Activated naive CD8-positive, alpha-beta T cell treated with anti-CD3 and anti-CD28 coated beads, Interleukin-2, amount 10 ng/mL, durations not matched to agents 7 days and 5 days (primary cell): ENCODE results near the gene ZNF500. TPM values are rescaled to one million over a fixed set of nuclear protein-coding genes. Genes with fewer than 3 reads are reported as not detected.
"Not testable (repeated sequence)": the region's sequence is repeated elsewhere in the genome, so short reads cannot be mapped to it uniquely, and the experiment has no call there.

Source experiments
- ATAC-seq: fragments of 150-1000 bp; cut with Tn5 transposase; one replicate; pipeline ENCODE4 v1.10.0; 2021; ENCODE audit warnings: low read depth, moderate library complexity
- POLR2A ChIA-PET: fragments of 350-600 bp; sonication (Branson Sonifier 250); formaldehyde crosslinking; loops from one replicate; lab custom pipeline; 2021; ENCODE audit warnings: antibody characterized with exemption; lab: Charles Lee
- DNase-seq: peaks from one replicate; pipeline ENCODE4 v3.0.0; 2021
- H3K27ac Mint-ChIP-seq: one replicate; pipeline ENCODE4 v1.8.0; 2022; ENCODE audit warnings: mild to moderate bottlenecking, mixed read lengths
- H3K27me3 Mint-ChIP-seq: one replicate; pipeline ENCODE4 v1.8.0; 2022; ENCODE audit warnings: mild to moderate bottlenecking, moderate library complexity, mixed read lengths
- H3K36me3 Mint-ChIP-seq: one replicate; pipeline ENCODE4 v1.8.0; 2021; ENCODE audit warnings: mild to moderate bottlenecking, mixed read lengths
- H3K4me1 Mint-ChIP-seq: one replicate; pipeline ENCODE4 v1.8.0; 2021; ENCODE audit warnings: mixed read lengths
- H3K4me3 Mint-ChIP-seq: one replicate; pipeline ENCODE4 v1.8.0; 2022; ENCODE audit warnings: mild to moderate bottlenecking, moderate library complexity, mixed read lengths
- H3K9me3 Mint-ChIP-seq: one replicate; pipeline ENCODE4 v1.8.0; 2021; ENCODE audit warnings: mixed read lengths
- total RNA-seq, 2 experiments: library from RNA; stranded (reverse); gene quantifications; one replicate each; pipeline ENCODE4 v1.2.3, GENCODE V29; 2021

Gene ZNF500
- total RNA-seq, 2 experiments from 2014 or later, result 22.5 to 23.8 TPM

GRCh38 chr16:4790871-4791270, 23.9 kb upstream of the ZNF500 start:
- DNase-seq (no peak), ATAC-seq (no peak)
- no peak overlapping the region for H3K27ac Mint-ChIP-seq
- no peaks in the 10 kb centered on the region for H3K9me3 Mint-ChIP-seq
- POLR2A ChIA-PET, result no interaction called here
- H3K36me3 Mint-ChIP-seq, result no peaks in the 10 kb centered on the region
- peaks cover 2% of the 10 kb centered on the region for H3K4me1 Mint-ChIP-seq
- H3K27me3 Mint-ChIP-seq, result peaks cover 2% of the 10 kb centered on the region
- H3K4me3 Mint-ChIP-seq, result no peak overlapping the region

GRCh38 chr16:4790261-4790660, 23.3 kb upstream of the ZNF500 start:
- POLR2A ChIA-PET, result no interaction called here
- H3K9me3 Mint-ChIP-seq, result no peaks in the 10 kb centered on the region
- no peak for DNase-seq

GRCh38 chr16:4788910-4789309, 21.9 kb upstream of the ZNF500 start:
- H3K27ac Mint-ChIP-seq, result no peak overlapping the region
- H3K27me3 Mint-ChIP-seq, result peaks cover 2% of the 10 kb centered on the region
- peaks cover 2% of the 10 kb centered on the region for H3K4me1 Mint-ChIP-seq

More at GRCh38 chr16:4790261-4790660, 23.3 kb upstream of the ZNF500 start:
- no peaks in the 10 kb centered on the region for H3K36me3 Mint-ChIP-seq
- H3K27me3 Mint-ChIP-seq, result peaks cover 2% of the 10 kb centered on the region
- no peak for ATAC-seq
- H3K4me3 Mint-ChIP-seq, result no peak overlapping the region
- no peak overlapping the region for H3K27ac Mint-ChIP-seq
- peaks cover 2% of the 10 kb centered on the region for H3K4me1 Mint-ChIP-seq

GRCh38 chr16:4788489-4788889, 21.5 kb upstream of the ZNF500 start:
- Mint-ChIP-seq H3K27me3 (peaks cover 2% of the 10 kb centered on the region), H3K36me3 (no peaks in the 10 kb centered on the region), H3K9me3 (no peaks in the 10 kb centered on the region), H3K27ac (no peak overlapping the region), H3K4me1 (peaks cover 2% of the 10 kb centered on the region), H3K4me3 (no peak overlapping the region)
- ATAC-seq (no peak), DNase-seq (no peak)
- POLR2A ChIA-PET, result interaction anchor here (1.3 kb wide), 1 partner anchor 54 kb away, joined by 3 read pairs; the partner anchor contains the start of genes ANKS3 and DNAAF8

More at GRCh38 chr16:4788910-4789309, 21.9 kb upstream of the ZNF500 start:
- Mint-ChIP-seq H3K36me3 (no peaks in the 10 kb centered on the region), H3K4me3 (no peak overlapping the region), H3K9me3 (no peaks in the 10 kb centered on the region)
- POLR2A ChIA-PET, result interaction anchor here (1.3 kb wide), 1 partner anchor 54 kb away, joined by 3 read pairs; the partner anchor contains the start of genes ANKS3 and DNAAF8
- DNase-seq, result no peak
- no peak for ATAC-seq

- DNase-seq, result no peak
- Mint-ChIP-seq H3K4me3 (no peak within 1 kb of the TSS), H3K4me1 (peaks cover 2% of the 10 kb centered on the region), H3K9me3 (no peaks in the 10 kb centered on the region), H3K27me3 (peaks cover 2% of the 10 kb centered on the region), H3K36me3 (no peaks in the 10 kb centered on the region), H3K27ac (no peak within 1 kb of the TSS)
- POLR2A ChIA-PET, result interaction anchor here (0.5 to 1.3 kb wide), 2 partner anchors 8 to 53 kb away, joined by 3 read pairs; partner anchors contain the start of genes ANKS3 and DNAAF8
- no peak for ATAC-seq
These were observed 20.9 kb upstream of the ZNF500 start, which contains the start of gene SEPTIN12 for GRCh38 chr16:4787627-4788482. SEPTIN12 (minus strand) TSS chr16:4788345; CDS start chr16:4787645, 700 bp downstream.

GRCh38 chr16:4787068-4787467, 20.1 kb upstream of the ZNF500 start:
- POLR2A ChIA-PET, result interaction anchor here (0.5 kb wide), 1 partner anchor 9 kb away, joined by 3 read pairs; no protein-coding TSS in a partner anchor
- Mint-ChIP-seq H3K36me3 (no peaks in the 10 kb centered on the region), H3K4me3 (no peak overlapping the region), H3K9me3 (no peaks in the 10 kb centered on the region), H3K27me3 (peaks cover 2% of the 10 kb centered on the region), H3K4me1 (peaks cover 2% of the 10 kb centered on the region), H3K27ac (no peak overlapping the region)
- ATAC-seq, result no peak
- no peak for DNase-seq

GRCh38 chr16:4785758-4786433, 18.9 kb upstream of the ZNF500 start:
- H3K36me3 Mint-ChIP-seq, result no peaks in the 10 kb centered on the region
- H3K4me3 Mint-ChIP-seq, result no peak overlapping the region
- POLR2A ChIA-PET, result interaction anchor here (0.6 to 0.8 kb wide), 2 partner anchors 11 to 435 kb away, joined by 3 to 4 read pairs; partner anchors contain the start of gene PAM16
- H3K27ac Mint-ChIP-seq, result no peak overlapping the region
- H3K9me3 Mint-ChIP-seq, result no peaks in the 10 kb centered on the region
- ATAC-seq (no peak), DNase-seq (no peak)
- H3K27me3 Mint-ChIP-seq, result peaks cover 2% of the 10 kb centered on the region
- H3K4me1 Mint-ChIP-seq, result no peaks in the 10 kb centered on the region

GRCh38 chr16:4784444-4784987, 17.6 kb upstream of the ZNF500 start:
- H3K36me3 Mint-ChIP-seq, H3K27ac Mint-ChIP-seq, DNase-seq, ATAC-seq, H3K4me1 Mint-ChIP-seq, H3K4me3 Mint-ChIP-seq, H3K27me3 Mint-ChIP-seq, H3K9me3 Mint-ChIP-seq: not testable (repeated sequence)
- POLR2A ChIA-PET, result interaction anchor here (0.7 kb wide), 1 partner anchor 18 kb away, joined by 3 read pairs; the partner anchor contains the start of gene ROGDI

GRCh38 chr16:4783951-4784336, 17.0 kb upstream of the ZNF500 start:
- Mint-ChIP-seq H3K4me3 (no peak overlapping the region), H3K27me3 (no peaks in the 10 kb centered on the region), H3K27ac (no peak overlapping the region), H3K36me3 (no peaks in the 10 kb centered on the region), H3K9me3 (no peaks in the 10 kb centered on the region), H3K4me1 (no peaks in the 10 kb centered on the region)
- POLR2A ChIA-PET, result no interaction called here
- DNase-seq, result no peak
- no peak for ATAC-seq

GRCh38 chr16:4783251-4783950, 16.4 kb upstream of the ZNF500 start:
- Mint-ChIP-seq H3K27me3 (no peaks in the 10 kb centered on the region), H3K9me3 (no peaks in the 10 kb centered on the region), H3K4me1 (no peaks in the 10 kb centered on the region), H3K4me3 (no peak overlapping the region), H3K36me3 (no peaks in the 10 kb centered on the region), H3K27ac (no peak overlapping the region)
- no peak for DNase-seq
- POLR2A ChIA-PET, result no interaction called here
- no peak for ATAC-seq

GRCh38 chr16:4780235-4780634, 13.3 kb upstream of the ZNF500 start:
- POLR2A ChIA-PET, result no interaction called here
- no peaks in the 10 kb centered on the region for H3K9me3 Mint-ChIP-seq
- no peaks in the 10 kb centered on the region for H3K27me3 Mint-ChIP-seq
- H3K27ac Mint-ChIP-seq, result no peak overlapping the region
- no peaks in the 10 kb centered on the region for H3K4me1 Mint-ChIP-seq
- ATAC-seq (no peak), DNase-seq (no peak)
- no peaks in the 10 kb centered on the region for H3K36me3 Mint-ChIP-seq
- no peak overlapping the region for H3K4me3 Mint-ChIP-seq

GRCh38 chr16:4778050-4778392, 11.1 kb upstream of the ZNF500 start:
- ATAC-seq (no peak), DNase-seq (no peak)
- POLR2A ChIA-PET, result no interaction called here
- Mint-ChIP-seq H3K4me1 (no peaks in the 10 kb centered on the region), H3K27ac (no peak overlapping the region), H3K4me3 (no peak overlapping the region), H3K36me3 (no peaks in the 10 kb centered on the region), H3K27me3 (no peaks in the 10 kb centered on the region), H3K9me3 (no peaks in the 10 kb centered on the region)
